Inflammatory macrophage (primary cell): ENCODE measurements around the gene TFF1.

Experiments
- DNase-seq, 2 donors: peaks; one replicate each; pipeline ENCODE4 v3.0.0-alpha.2; 2020 to 2022

Gene TFF1

DNA sequence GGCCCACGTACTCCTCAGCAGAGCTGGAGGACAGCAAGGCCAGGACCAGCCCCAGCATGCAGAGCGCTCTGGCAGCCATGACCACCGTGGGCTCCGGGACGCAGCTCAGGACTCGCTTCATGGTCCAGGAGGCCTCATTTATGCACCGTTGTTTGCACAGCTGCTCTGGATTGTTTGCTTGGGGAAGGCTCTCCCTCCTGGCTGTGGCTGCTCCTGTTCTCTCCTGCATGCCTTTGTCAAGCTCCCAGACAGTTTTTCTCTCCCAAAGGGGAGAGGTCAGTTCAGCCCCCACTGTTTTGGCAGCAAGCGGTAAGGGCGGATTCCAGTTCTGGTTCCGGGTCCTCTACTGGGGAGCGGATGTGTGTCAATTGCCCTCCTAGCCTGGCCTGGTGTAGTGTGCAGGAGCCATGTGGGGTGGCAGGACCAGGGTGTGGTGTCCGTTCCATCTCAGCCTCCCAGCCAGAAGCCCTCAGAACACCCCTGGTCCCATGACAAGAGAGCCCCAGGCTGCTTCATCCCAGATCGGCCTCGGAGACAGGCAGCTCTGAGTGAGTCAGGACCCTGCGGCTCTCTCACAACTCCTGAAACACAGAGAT, 50.9 kb downstream of the TFF1 start, which contains the start of gene TFF3:
TFF3 (minus strand) TSS at position 114 of the 596 bp plus-strand sequence; CDS start at position 79, 35 bp downstream.
- no peak for DNase-seq

GRCh38 chr21:42314616-42315295, 51.6 kb downstream of the TFF1 start:
- no peak for DNase-seq

GRCh38 chr21:42313501-42313969, 52.8 kb downstream of the TFF1 start:
- DNase-seq = no peak

DNA sequence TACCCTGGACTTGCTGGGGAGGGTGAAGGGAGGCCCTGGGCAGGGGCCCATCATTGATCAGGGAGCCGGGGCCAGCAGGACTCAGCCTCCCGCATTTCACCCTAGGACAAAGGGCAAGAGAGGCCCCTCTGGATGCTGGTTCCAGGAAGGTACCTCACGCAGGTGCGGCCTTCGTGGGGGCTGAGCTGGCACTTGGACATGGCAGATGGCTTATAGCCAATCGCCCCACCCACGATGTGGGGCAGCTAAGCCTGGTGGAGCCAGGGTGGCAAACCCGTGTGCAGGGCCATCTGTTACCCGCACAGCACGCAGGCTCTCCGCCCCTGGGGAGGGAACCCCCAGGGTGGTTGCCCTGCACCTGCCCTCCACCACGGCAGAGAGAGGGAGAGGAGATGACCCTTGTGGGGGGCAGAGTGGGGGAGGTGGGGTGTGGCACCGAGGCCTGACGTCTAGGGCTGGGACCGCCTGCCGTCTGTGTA, 53.7 kb downstream of the TFF1 start:
- no peak for DNase-seq
